Activated B cell treated with CpG ODN at 0.5 μM for 24 hours (primary cell): ENCODE data around the gene ITFG1. TPM values are rescaled to one million over a fixed set of nuclear protein-coding genes. Genes with fewer than 3 reads are reported as not detected.
"Not testable (repeated sequence)": the region's sequence is repeated elsewhere in the genome, so short reads cannot be mapped to it uniquely, and the experiment has no call there.

ENCODE experiments used
- ATAC-seq: fragments of 200-7000 bp; cut with Tn5 transposase; one replicate; pipeline ENCODE4 v1.10.0; 2021; ENCODE audit warnings: low read depth, mild to moderate bottlenecking, moderate library complexity
- CTCF ChIA-PET: fragments of 350-600 bp; sonication (Branson Sonifier 250); formaldehyde crosslinking; loops from one replicate; lab custom pipeline; 2021; ENCODE audit warnings: antibody characterized with exemption; lab: Charles Lee
- POLR2A ChIA-PET: fragments of 350-600 bp; sonication (Branson Sonifier 250); formaldehyde crosslinking; loops from one replicate; lab custom pipeline; 2021; ENCODE audit warnings: antibody characterized with exemption; lab: Charles Lee
- DNase-seq: peaks from one replicate; pipeline ENCODE4 v3.0.0; 2022
- H3K27ac Mint-ChIP-seq: one replicate; pipeline ENCODE4 v1.8.0; 2020; ENCODE audit warnings: mixed read lengths
- H3K27me3 Mint-ChIP-seq: one replicate; pipeline ENCODE4 v1.8.0; 2021; ENCODE audit warnings: mixed read lengths
- H3K36me3 Mint-ChIP-seq: one replicate; pipeline ENCODE4 v1.8.0; 2021; ENCODE audit warnings: low read depth, mixed read lengths
- H3K4me1 Mint-ChIP-seq: one replicate; pipeline ENCODE4 v1.8.0; 2021; ENCODE audit warnings: mixed read lengths
- H3K4me3 Mint-ChIP-seq: one replicate; pipeline ENCODE4 v1.8.0; 2020; ENCODE audit warnings: mild to moderate bottlenecking, mixed read lengths
- H3K9me3 Mint-ChIP-seq: one replicate; pipeline ENCODE4 v1.8.0; 2020; ENCODE audit warnings: mixed read lengths
- intact Hi-C: fragments of 100-400 bp; cut with micrococcal nuclease; formaldehyde crosslinking; loops from one replicate; pipeline ENCODE4 v1.15.1; 2024
- total RNA-seq: library from RNA; stranded (reverse); gene quantifications from 2 replicates; pipeline ENCODE4 v1.2.3, GENCODE V29; 2022
- TF ChIP-seq, protein P1 (sequence below): fragments of 200-600 bp; IDR thresholded peaks from one replicate; pipeline ENCODE4 v1.8.0; 2022; ENCODE audit warnings: antibody characterized with exemption, mild to moderate bottlenecking

Gene ITFG1
- total RNA-seq, 1 donor from 2014 or later, result 30.9 TPM

DNA sequence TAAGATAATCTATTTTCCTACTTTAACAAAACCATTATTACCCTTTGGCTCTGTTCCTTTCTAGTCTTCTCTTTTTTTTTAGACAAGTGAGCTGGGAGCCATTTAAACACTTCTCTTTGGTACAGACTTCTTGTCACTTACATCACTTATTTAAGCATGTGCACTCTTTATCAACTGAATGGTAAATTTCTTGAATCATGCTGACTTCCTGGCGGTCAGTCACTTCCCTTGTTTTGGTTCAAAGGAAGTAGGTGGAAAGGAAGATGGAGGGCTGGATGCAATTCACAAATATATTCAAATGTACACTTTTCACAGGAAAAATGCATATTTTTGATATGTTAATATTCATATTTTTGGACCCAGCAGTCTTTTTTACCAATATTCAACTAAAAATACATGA is 97.1 kb downstream of the ITFG1 start:
- no peak for DNase-seq
- POLR2A ChIA-PET, result no interaction called here
- Mint-ChIP-seq H3K27me3 (no peaks in the 10 kb centered on the region), H3K9me3 (no peaks in the 10 kb centered on the region), H3K27ac (no peak overlapping the region), H3K4me1 (no peaks in the 10 kb centered on the region), H3K4me3 (no peak overlapping the region), H3K36me3 (peaks cover 26% of the 10 kb centered on the region)
- TF ChIP-seq, protein P1, sequence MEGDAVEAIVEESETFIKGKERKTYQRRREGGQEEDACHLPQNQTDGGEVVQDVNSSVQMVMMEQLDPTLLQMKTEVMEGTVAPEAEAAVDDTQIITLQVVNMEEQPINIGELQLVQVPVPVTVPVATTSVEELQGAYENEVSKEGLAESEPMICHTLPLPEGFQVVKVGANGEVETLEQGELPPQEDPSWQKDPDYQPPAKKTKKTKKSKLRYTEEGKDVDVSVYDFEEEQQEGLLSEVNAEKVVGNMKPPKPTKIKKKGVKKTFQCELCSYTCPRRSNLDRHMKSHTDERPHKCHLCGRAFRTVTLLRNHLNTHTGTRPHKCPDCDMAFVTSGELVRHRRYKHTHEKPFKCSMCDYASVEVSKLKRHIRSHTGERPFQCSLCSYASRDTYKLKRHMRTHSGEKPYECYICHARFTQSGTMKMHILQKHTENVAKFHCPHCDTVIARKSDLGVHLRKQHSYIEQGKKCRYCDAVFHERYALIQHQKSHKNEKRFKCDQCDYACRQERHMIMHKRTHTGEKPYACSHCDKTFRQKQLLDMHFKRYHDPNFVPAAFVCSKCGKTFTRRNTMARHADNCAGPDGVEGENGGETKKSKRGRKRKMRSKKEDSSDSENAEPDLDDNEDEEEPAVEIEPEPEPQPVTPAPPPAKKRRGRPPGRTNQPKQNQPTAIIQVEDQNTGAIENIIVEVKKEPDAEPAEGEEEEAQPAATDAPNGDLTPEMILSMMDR, result no peak
- CTCF ChIA-PET, result no interaction called here
- no peak for ATAC-seq
- intact Hi-C loops, result no loop called here

DNA sequence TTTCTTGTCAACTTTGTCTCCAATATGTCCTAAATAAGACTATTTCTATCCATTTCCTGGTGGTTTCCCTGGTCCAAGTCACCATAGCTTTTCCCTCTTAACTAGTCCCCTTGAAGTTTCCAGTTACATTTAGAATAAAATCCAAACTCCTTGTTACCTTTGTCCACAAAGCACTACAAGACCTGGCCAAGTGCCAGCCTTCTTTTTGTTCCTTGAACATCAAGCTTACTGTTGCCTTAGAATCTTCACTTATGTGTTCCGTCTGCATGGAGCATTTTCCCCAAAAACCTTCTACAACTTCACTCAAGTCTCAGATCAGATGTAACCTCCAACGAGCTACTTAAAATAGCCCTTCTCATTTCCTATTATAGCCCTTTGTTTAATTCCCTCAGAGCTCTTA is 101.4 kb downstream of the ITFG1 start:
- ChIA-PET CTCF (no interaction called here), POLR2A (no interaction called here)
- TF ChIP-seq, protein P1, result no peak
- H3K27ac Mint-ChIP-seq, result no peak overlapping the region
- peaks cover 3% of the 10 kb centered on the region for H3K9me3 Mint-ChIP-seq
- no peaks in the 10 kb centered on the region for H3K4me1 Mint-ChIP-seq
- no peak for DNase-seq
- no peaks in the 10 kb centered on the region for H3K27me3 Mint-ChIP-seq
- H3K4me3 Mint-ChIP-seq, result no peak overlapping the region
- peaks cover 27% of the 10 kb centered on the region for H3K36me3 Mint-ChIP-seq
- ATAC-seq, result no peak
- intact Hi-C loops, result no loop called here

DNA sequence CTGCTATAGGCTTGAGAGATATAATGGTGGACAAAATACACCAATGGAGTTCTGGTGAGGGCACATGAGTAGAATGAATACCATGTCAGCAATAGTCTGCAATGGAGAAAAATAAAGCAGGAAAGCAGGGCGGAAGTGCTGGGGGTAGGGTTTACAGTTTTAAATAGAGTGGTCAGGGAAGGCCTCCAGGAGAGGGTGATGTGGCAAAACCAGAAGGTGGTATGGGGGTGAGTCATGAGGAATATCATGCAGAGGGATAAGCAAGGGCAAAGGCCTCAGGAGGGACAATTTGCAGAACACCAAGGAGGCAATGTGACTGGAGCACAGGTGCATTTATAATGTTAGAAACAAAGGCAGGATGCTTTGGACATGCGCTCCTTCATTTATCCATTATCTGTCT is 102.0 kb downstream of the ITFG1 start:
- H3K4me1 Mint-ChIP-seq, result no peaks in the 10 kb centered on the region
- intact Hi-C loops, result no loop called here

DNA sequence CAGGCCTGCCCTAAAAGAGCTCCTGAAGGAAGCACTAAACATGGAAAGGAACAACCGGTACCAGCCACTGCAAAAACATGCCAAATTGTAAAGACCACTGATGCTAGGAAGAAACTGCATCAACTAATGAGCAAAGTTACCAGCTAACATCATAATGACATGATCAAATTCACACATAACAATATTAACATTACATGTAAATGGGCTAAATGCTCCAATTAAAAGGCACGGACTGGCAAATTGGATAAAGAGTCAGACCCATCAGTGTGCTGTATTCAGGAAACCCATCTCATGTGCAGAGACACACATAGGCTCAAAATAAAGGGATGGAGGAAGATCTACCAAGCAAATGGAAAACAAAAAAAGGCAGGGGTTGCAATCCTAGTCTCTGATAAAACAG is 111.8 kb downstream of the ITFG1 start:
- ATAC-seq, H3K4me3 Mint-ChIP-seq, H3K27ac Mint-ChIP-seq, POLR2A ChIA-PET, H3K27me3 Mint-ChIP-seq, CTCF ChIA-PET, H3K4me1 Mint-ChIP-seq, intact Hi-C loops, DNase-seq: not testable (repeated sequence)
- Mint-ChIP-seq H3K9me3 (peaks cover 33% of the 10 kb centered on the region), H3K36me3 (peaks cover 84% of the 10 kb centered on the region)

More for the DNA sequence above, 102.0 kb downstream of the ITFG1 start:
- ChIA-PET POLR2A (no interaction called here), CTCF (no interaction called here)
- DNase-seq, result no peak
- Mint-ChIP-seq H3K4me3 (no peak overlapping the region), H3K27ac (no peak overlapping the region), H3K36me3 (peaks cover 32% of the 10 kb centered on the region), H3K9me3 (peaks cover 9% of the 10 kb centered on the region), H3K27me3 (no peaks in the 10 kb centered on the region)
- TF ChIP-seq, protein P1, result no peak
- no peak for ATAC-seq

DNA sequence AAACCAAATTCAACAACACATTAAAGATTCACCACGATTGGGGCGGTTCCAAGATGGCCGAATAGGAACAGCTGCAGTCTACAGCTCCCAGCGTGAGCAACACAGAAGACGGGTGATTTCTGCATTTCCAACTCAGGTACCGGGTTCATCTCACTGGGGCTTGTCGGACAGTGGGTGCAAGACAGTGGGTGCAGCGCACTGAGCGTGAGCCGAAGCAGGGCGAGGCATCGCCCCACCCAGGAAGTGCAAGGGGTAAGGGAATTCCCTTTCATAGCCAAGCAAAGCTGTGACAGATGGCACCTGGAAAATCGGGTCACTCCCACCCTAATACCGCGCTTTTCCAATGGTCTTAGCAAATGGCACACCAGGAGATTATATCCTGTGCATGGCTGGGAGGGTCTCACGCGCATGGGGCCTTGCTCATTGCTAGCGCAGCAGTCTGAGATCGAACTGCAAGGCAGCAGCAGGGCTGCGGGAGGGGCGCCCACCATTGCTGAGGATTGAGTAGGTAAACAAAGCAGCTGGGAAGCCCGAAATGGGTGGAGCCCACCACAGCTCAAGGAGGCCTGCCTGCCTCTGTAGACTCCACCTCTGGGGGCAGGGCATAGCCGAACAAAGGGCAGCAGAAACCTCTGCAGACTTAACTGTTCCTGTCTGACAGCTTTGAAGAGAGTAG is 113.7 kb downstream of the ITFG1 start:
- POLR2A ChIA-PET, H3K4me1 Mint-ChIP-seq, ATAC-seq, DNase-seq, H3K27ac Mint-ChIP-seq, intact Hi-C loops, H3K27me3 Mint-ChIP-seq, H3K4me3 Mint-ChIP-seq, CTCF ChIA-PET: not testable (repeated sequence)
- Mint-ChIP-seq H3K36me3 (peaks cover 71% of the 10 kb centered on the region), H3K9me3 (peaks cover 28% of the 10 kb centered on the region)

DNA sequence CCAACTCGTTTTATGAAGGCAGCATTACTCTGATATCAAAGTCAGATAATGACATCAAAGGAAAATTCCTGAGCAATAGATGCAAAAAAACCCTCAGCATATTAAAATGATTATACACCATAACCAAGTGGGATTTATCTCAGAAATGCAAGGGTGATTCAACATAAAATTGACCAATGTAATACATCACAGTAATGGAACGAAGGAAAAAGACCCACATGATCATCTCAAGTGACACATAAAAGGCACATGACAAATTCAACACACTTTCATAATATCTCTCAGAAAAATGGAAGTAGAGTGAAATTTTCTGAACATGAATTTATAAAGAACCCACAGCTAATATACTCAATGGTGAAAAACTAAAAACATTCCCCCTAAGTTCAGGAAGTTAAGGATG is 118.8 kb downstream of the ITFG1 start:
- TF ChIP-seq, protein P1, result no peak
- intact Hi-C loops, result no loop called here
- Mint-ChIP-seq H3K9me3 (peaks cover 27% of the 10 kb centered on the region), H3K27me3 (no peaks in the 10 kb centered on the region), H3K27ac (no peak overlapping the region), H3K4me3 (no peak overlapping the region), H3K4me1 (no peaks in the 10 kb centered on the region), H3K36me3 (peaks cover 58% of the 10 kb centered on the region)
- no peak for ATAC-seq
- DNase-seq, result no peak
- ChIA-PET POLR2A (no interaction called here), CTCF (no interaction called here)

DNA sequence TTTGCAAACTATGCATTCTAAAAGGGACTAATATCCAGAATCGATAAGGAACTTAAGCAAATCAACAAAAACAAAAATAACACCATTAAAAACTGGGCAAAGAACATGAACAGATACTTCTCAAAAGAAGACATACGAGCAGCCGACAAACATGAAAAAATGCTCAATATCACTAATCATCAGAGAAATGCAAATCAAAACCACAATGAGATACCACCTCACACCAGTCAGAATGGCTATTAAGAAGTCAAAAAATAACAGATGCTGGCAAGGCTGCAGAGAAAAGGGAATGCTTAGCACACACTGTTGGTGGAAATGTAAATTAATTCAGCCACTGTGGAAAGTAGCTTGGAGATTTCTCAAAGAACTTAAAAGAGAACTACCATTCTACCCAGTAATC is 130.3 kb downstream of the ITFG1 start:
- H3K9me3 Mint-ChIP-seq, CTCF ChIA-PET, H3K4me1 Mint-ChIP-seq, POLR2A ChIA-PET, H3K4me3 Mint-ChIP-seq, H3K27ac Mint-ChIP-seq, H3K27me3 Mint-ChIP-seq, ATAC-seq, DNase-seq: not testable (repeated sequence)
- H3K36me3 Mint-ChIP-seq, result peaks cover 27% of the 10 kb centered on the region
- intact Hi-C loops, result loop anchor here (5.0 kb wide), 1 partner anchor 52 kb away; no protein-coding TSS in a partner anchor

DNA sequence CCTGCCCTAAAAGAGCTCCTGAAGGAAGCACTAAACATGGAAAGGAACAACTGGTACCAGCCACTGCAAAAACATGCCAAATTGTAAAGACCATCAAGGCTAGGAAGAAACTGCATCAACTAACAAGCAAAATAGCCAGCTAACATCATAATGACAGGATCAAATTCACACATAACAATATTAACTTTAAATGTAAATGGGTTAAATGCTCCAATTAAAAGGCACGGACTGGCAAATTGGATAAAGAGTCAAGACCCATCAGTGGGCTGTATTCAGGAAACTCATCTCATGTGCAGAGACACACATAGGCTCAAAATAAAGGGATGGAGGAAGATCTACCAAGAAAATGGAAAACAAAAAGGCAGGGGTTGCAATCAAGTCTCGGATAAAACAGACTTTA is 136.6 kb downstream of the ITFG1 start:
- ATAC-seq, H3K4me3 Mint-ChIP-seq, DNase-seq, intact Hi-C loops, POLR2A ChIA-PET, H3K9me3 Mint-ChIP-seq, H3K4me1 Mint-ChIP-seq, H3K27ac Mint-ChIP-seq, H3K27me3 Mint-ChIP-seq, CTCF ChIA-PET: not testable (repeated sequence)
- peaks cover 20% of the 10 kb centered on the region for H3K36me3 Mint-ChIP-seq
